CD1c-positive myeloid dendritic cell (primary cell): ENCODE measurements around the gene CLDN24.

Source experiments
- DNase-seq: peaks from one replicate; pipeline ENCODE4 v3.0.0-alpha.2; 2016; ENCODE audit errors: extremely low spot score

CLDN24 gene

GRCh38 chr4:183284258-183284785 is 37.9 kb downstream of the CLDN24 start:
- DNase-seq = no peak

DNA sequence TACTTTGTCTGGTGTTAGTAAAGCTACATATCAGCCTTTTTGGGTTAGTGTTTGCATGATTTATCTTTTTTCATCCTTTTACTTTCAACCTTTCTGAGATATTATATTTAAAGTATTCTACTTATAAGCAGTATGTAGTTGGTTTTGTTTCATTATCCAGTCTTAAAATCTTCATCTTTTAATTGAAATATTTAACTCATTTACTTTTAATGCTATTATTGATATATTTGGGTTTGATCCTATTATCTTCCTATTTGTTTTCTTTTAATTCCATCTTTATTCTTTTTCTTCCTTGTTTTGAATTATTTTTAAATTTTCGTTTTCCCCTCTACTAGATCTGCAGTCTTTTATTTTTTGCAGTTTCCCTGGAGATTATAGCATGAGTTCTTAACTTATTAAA is 46.1 kb downstream of the CLDN24 start:
- no peak for DNase-seq

GRCh38 chr4:183272384-183272783 is 49.8 kb downstream of the CLDN24 start:
- no peak for DNase-seq
